Testis (tissue), 2 donors: Measurements from ENCODE around the gene SLC41A1.

Experiments
- POLR2A ChIP-seq: fragments of 450-650 bp; IDR thresholded peaks from one replicate; pipeline ENCODE4 v1.6.1; 2017; ENCODE audit warnings: antibody characterized with exemption, mild to moderate bottlenecking, moderate library complexity
- TF ChIP-seq, protein P1 (sequence below), 3 experiments: fragments of 450-650 bp in 2 of 3; fragments of 200-600 bp in 1 of 3; sonication (generic) in 1 of 3; IDR thresholded peaks; one replicate each; pipeline ENCODE4 v1.5.1; 2016 to 2019; ENCODE audit warnings: antibody characterized with exemption in 3 of 3, mild to moderate bottlenecking in 2 of 3, moderate library complexity in 1 of 3

DNA sequence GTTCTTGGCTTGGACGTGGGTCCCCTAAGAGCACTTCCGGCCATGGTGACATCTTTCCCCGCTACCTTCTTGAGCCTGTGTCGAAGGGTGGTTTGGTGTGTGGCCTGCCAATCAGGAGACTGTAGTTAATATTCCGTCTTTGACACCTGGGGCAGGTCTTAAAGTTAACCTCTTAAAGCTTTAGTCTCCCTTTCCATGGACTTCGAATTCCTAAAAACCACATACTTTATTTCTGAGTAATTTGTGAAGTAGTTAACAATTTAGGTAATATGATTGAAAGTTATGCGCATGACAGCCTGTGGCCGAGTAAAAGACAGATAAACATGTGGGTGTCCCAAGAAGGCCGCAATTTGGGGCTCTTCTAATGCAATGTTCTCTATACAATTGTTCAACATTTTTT is 27.6 kb downstream of the SLC41A1 start:
- no peak for TF ChIP-seq POLR2A
- TF ChIP-seq, protein P1, sequence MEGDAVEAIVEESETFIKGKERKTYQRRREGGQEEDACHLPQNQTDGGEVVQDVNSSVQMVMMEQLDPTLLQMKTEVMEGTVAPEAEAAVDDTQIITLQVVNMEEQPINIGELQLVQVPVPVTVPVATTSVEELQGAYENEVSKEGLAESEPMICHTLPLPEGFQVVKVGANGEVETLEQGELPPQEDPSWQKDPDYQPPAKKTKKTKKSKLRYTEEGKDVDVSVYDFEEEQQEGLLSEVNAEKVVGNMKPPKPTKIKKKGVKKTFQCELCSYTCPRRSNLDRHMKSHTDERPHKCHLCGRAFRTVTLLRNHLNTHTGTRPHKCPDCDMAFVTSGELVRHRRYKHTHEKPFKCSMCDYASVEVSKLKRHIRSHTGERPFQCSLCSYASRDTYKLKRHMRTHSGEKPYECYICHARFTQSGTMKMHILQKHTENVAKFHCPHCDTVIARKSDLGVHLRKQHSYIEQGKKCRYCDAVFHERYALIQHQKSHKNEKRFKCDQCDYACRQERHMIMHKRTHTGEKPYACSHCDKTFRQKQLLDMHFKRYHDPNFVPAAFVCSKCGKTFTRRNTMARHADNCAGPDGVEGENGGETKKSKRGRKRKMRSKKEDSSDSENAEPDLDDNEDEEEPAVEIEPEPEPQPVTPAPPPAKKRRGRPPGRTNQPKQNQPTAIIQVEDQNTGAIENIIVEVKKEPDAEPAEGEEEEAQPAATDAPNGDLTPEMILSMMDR (IDR thresholded peaks at IDR 0.05) = no peak
